NCI-H510A (cell line): ENCODE data around the gene SHISAL2B.
"Not testable (repeated sequence)": the region's sequence is repeated elsewhere in the genome, so short reads cannot be mapped to it uniquely, and the experiment has no call there.

Source experiments
- DNase-seq: peaks from one replicate; lab custom pipeline; 2025; lab: John Stamatoyannopoulos, UW

Gene SHISAL2B

GRCh38 chr5:64700765-64701164, 10.5 kb downstream of the SHISAL2B start:
- no peak for DNase-seq

- not testable (repeated sequence) for DNase-seq
Measured at GRCh38 chr5:64706074-64706473, 15.8 kb downstream of the SHISAL2B start.

GRCh38 chr5:64707191-64707590, 16.9 kb downstream of the SHISAL2B start:
- no peak for DNase-seq

GRCh38 chr5:64714495-64714894, 24.2 kb downstream of the SHISAL2B start:
- not testable (repeated sequence) for DNase-seq

- DNase-seq: no peak
Measured at GRCh38 chr5:64722588-64722987, 32.3 kb downstream of the SHISAL2B start.

- no peak for DNase-seq
Measured at GRCh38 chr5:64727150-64727549, 36.8 kb downstream of the SHISAL2B start.

GRCh38 chr5:64742411-64742810, 52.1 kb downstream of the SHISAL2B start:
- no peak for DNase-seq

GRCh38 chr5:64742821-64743220, 52.5 kb downstream of the SHISAL2B start:
- DNase-seq: no peak

GRCh38 chr5:64744914-64745313, 54.6 kb downstream of the SHISAL2B start:
- DNase-seq: no peak

- no peak for DNase-seq
Measured at GRCh38 chr5:64746446-64746845, 56.1 kb downstream of the SHISAL2B start.

GRCh38 chr5:64749385-64749784, 59.1 kb downstream of the SHISAL2B start:
- DNase-seq: no peak

- DNase-seq: no peak
Measured at GRCh38 chr5:64754066-64754465, 63.8 kb downstream of the SHISAL2B start.

- DNase-seq: no peak
Measured at GRCh38 chr5:64758901-64759300, 68.6 kb downstream of the SHISAL2B start.

- no peak for DNase-seq
Measured at GRCh38 chr5:64759960-64760660, 69.8 kb downstream of the SHISAL2B start.

- no peak for DNase-seq
Measured at GRCh38 chr5:64763948-64764503, 73.7 kb downstream of the SHISAL2B start.

- DNase-seq: no peak
Measured at GRCh38 chr5:64765804-64766504, 75.7 kb downstream of the SHISAL2B start.

- DNase-seq: no peak
Measured at GRCh38 chr5:64766941-64767340, 76.6 kb downstream of the SHISAL2B start.
